ENCODE results near the gene VIT. TPM values are rescaled to one million over a fixed set of nuclear protein-coding genes. Genes with fewer than 3 reads are reported as not detected.

The VIT gene
- polyA plus RNA-seq, 3 donors: not detected

- Mint-ChIP-seq H3K36me3 (no peaks in the 10 kb centered on the region), H3K9me3 (peaks cover 0 to 3% (median 0%) of the 10 kb centered on the region in 7 donors)
Observed at GRCh38 chr2:36740061-36740460, 43.6 kb downstream of the VIT start.

GRCh38 chr2:36741188-36741837, 44.8 kb downstream of the VIT start:
- peaks cover 0 to 6% of the 10 kb centered on the region in 2 donors for H3K4me1 ChIP-seq (ENCODE audit: control insufficient read depth in 1 of 2, insufficient read depth in 2 of 2, low read length in 2 of 2)
- no peaks in the 10 kb centered on the region for H3K9me3 ChIP-seq (replicated peaks in 1 of 2; ENCODE audit: control insufficient read depth in 1 of 2, insufficient read depth in 1 of 2, low read length in 2 of 2)
- H3K36me3 ChIP-seq (replicated peaks in 1 of 2; ENCODE audit: control insufficient read depth in 1 of 2, insufficient read depth in 2 of 2, low read length in 2 of 2): no peaks in the 10 kb centered on the region
- 82% methylated on average over 1 of the region's 5 CpGs for WGBS (ENCODE audit: insufficient coverage)
- H4K20me1 ChIP-seq (ENCODE audit: insufficient read depth, low read length): no peaks in the 10 kb centered on the region
- Mint-ChIP-seq H3K36me3 (no peaks in the 10 kb centered on the region), H3K4me3 (no peak overlapping the region), H3K27me3 (ENCODE audit: low read depth in 3 of 3) (peaks cover 0 to 3% (median 2%) of the 10 kb centered on the region in 3 donors), H3K4me1 (peaks cover 20% of the 10 kb centered on the region), H3K27ac (no peak overlapping the region), H3K9me3 (peaks cover 0 to 4% (median 0%) of the 10 kb centered on the region in 7 donors)
- no peak overlapping the region for H2AFZ ChIP-seq (ENCODE audit: insufficient read depth, low read depth, low read length, poor library complexity, severe bottlenecking)
- no peak for DNase-seq
- no peak overlapping the region for H3K27ac ChIP-seq (ENCODE audit: low read depth in 1 of 2, low read length in 2 of 2)
- intact Hi-C loops (cut with micrococcal nuclease): no loop called here
- H3K27me3 ChIP-seq (ENCODE audit: control insufficient read depth in 2 of 2, insufficient read depth in 2 of 2, low read length in 2 of 2): no peaks in the 10 kb centered on the region
- no peaks in the 10 kb centered on the region for H3K79me2 ChIP-seq (ENCODE audit: insufficient read depth, low read length)
- TF ChIP-seq CTCF (IDR thresholded peaks at IDR 0.05): no peak
- H3K4me3 ChIP-seq (replicated peaks in 1 of 3; ENCODE audit: low read depth in 2 of 3, low read length in 3 of 3): no peak overlapping the region
- no peak overlapping the region for H3K4me2 ChIP-seq (replicated peaks; ENCODE audit: extremely low read depth, low read length, poor library complexity, severe bottlenecking)
- H3K9ac ChIP-seq (ENCODE audit: insufficient read depth, low read length, poor library complexity, severe bottlenecking): no peak overlapping the region

More at GRCh38 chr2:36740061-36740460, 43.6 kb downstream of the VIT start:
- no peak overlapping the region for H3K4me3 ChIP-seq (replicated peaks in 1 of 3; ENCODE audit: low read depth in 2 of 3, low read length in 3 of 3)
- no peak overlapping the region for H3K27ac Mint-ChIP-seq
- intact Hi-C loops (cut with micrococcal nuclease): no loop called here
- H3K4me1 ChIP-seq (ENCODE audit: control insufficient read depth in 1 of 2, insufficient read depth in 2 of 2, low read length in 2 of 2): peaks cover 0 to 6% of the 10 kb centered on the region in 2 donors
- H3K4me2 ChIP-seq (replicated peaks; ENCODE audit: extremely low read depth, low read length, poor library complexity, severe bottlenecking): no peak overlapping the region
- H3K4me3 Mint-ChIP-seq: no peak overlapping the region
- H3K79me2 ChIP-seq (ENCODE audit: insufficient read depth, low read length): no peaks in the 10 kb centered on the region
- peaks cover 20% of the 10 kb centered on the region for H3K4me1 Mint-ChIP-seq
- H3K9ac ChIP-seq (ENCODE audit: insufficient read depth, low read length, poor library complexity, severe bottlenecking): no peak overlapping the region
- H3K27me3 Mint-ChIP-seq (ENCODE audit: low read depth in 3 of 3): peaks cover 0 to 3% (median 0%) of the 10 kb centered on the region in 3 donors
- H3K27ac ChIP-seq (ENCODE audit: low read depth in 1 of 2, low read length in 2 of 2): no peak overlapping the region
- no peak for TF ChIP-seq CTCF (IDR thresholded peaks at IDR 0.05)
- no CpG with 5 or more reads among the region's 5 CpGs for WGBS (ENCODE audit: insufficient coverage)
- H4K20me1 ChIP-seq (ENCODE audit: insufficient read depth, low read length): no peaks in the 10 kb centered on the region
- no peaks in the 10 kb centered on the region for H3K9me3 ChIP-seq (replicated peaks in 1 of 2; ENCODE audit: control insufficient read depth in 1 of 2, insufficient read depth in 1 of 2, low read length in 2 of 2)
- DNase-seq: no peak
- H3K27me3 ChIP-seq (ENCODE audit: control insufficient read depth in 2 of 2, insufficient read depth in 2 of 2, low read length in 2 of 2): no peaks in the 10 kb centered on the region
- no peaks in the 10 kb centered on the region for H3K36me3 ChIP-seq (replicated peaks in 1 of 2; ENCODE audit: control insufficient read depth in 1 of 2, insufficient read depth in 2 of 2, low read length in 2 of 2)
- no peak overlapping the region for H2AFZ ChIP-seq (ENCODE audit: insufficient read depth, low read depth, low read length, poor library complexity, severe bottlenecking)
